Mucosa of descending colon (tissue), 3 donors: ENCODE results near the gene TJP1. TPM values are rescaled to one million over a fixed set of nuclear protein-coding genes. Genes with fewer than 3 reads are reported as not detected.

Experiments used
- ATAC-seq: fragments of 200-7000 bp; cut with Tn5 transposase; one replicate; pipeline ENCODE4 v1.9.1; 2020; ENCODE audit warnings: mild to moderate bottlenecking, moderate library complexity
- DNase-seq, 3 donors: peaks; one replicate each; pipeline ENCODE4 v3.0.0-alpha.2; 2020
- H3K36me3 ChIP-seq: fragments of 200-600 bp; one replicate; pipeline ENCODE4 v1.8.0; 2021; ENCODE audit warnings: low read depth, mild to moderate bottlenecking
- H3K4me1 ChIP-seq: fragments of 200-600 bp; one replicate; pipeline ENCODE4 v1.8.0; 2021; ENCODE audit warnings: low read depth, mild to moderate bottlenecking
- H3K4me3 ChIP-seq: fragments of 200-600 bp; one replicate; pipeline ENCODE4 v1.8.0; 2021; ENCODE audit warnings: mild to moderate bottlenecking
- H3K9me3 ChIP-seq: fragments of 200-600 bp; one replicate; pipeline ENCODE4 v1.8.0; 2021; ENCODE audit warnings: mild to moderate bottlenecking
- CTCF ChIP-seq: fragments of 200-600 bp; IDR thresholded peaks from one replicate; pipeline ENCODE4 v1.8.0; 2022; ENCODE audit warnings: antibody characterized with exemption, mild to moderate bottlenecking
- intact Hi-C, 2 donors: fragments of 100-400 bp; cut with DNase I in 1 of 2; cut with micrococcal nuclease in 1 of 2; formaldehyde crosslinking; loops; one replicate each; pipeline versions ENCODE4 v1.11.0 to v1.11.1; 2022; cut with DNase I, micrococcal nuclease
- total RNA-seq, 3 donors: library from RNA; stranded (reverse); fragmentation: NEBNext Ultra II Directional in 2 of 3; extraction: Animal tissue kit (Norgen Biotek cat#: 25700) in 2 of 3; gene quantifications; one replicate each; pipeline versions ENCODE4 v1.2.1 to v1.2.4, GENCODE V29; 2021 to 2023
- donor health status: DM: no; HTN: no; CAD: no; lungs with moderate emphysema.
- donor health status: DM: no; HTN: no; CAD: no.
- donor health status: DM: no; HTN: yes; CAD: no.

TJP1 gene
- total RNA-seq, 3 donors from 2014 or later = 78.8 to 129 (median 86.9) TPM

GRCh38 chr15:29859293-29859692 lies 37.0 kb upstream of the TJP1 start:
- DNase-seq (no peak), ATAC-seq (no peak)
- no peak for TF ChIP-seq CTCF
- no peaks in the 10 kb centered on the region for H3K4me1 ChIP-seq
- H3K36me3 ChIP-seq = no peaks in the 10 kb centered on the region
- intact Hi-C loops = no loop called here
- no peak overlapping the region for H3K4me3 ChIP-seq
- no peaks in the 10 kb centered on the region for H3K9me3 ChIP-seq

GRCh38 chr15:29857221-29857789 lies 35.0 kb upstream of the TJP1 start:
- no peak for TF ChIP-seq CTCF
- no peak for ATAC-seq

GRCh38 chr15:29854413-29854812 lies 32.1 kb upstream of the TJP1 start:
- DNase-seq = no peak
- Histone ChIP-seq H3K4me3 (no peak overlapping the region), H3K4me1 (no peaks in the 10 kb centered on the region), H3K9me3 (no peaks in the 10 kb centered on the region), H3K36me3 (no peaks in the 10 kb centered on the region)
- intact Hi-C loops = no loop called here
- ATAC-seq = no peak
- TF ChIP-seq CTCF = no peak

More at GRCh38 chr15:29857221-29857789, 35.0 kb upstream of the TJP1 start:
- no peak for DNase-seq
- Histone ChIP-seq H3K9me3 (no peaks in the 10 kb centered on the region), H3K4me3 (no peak overlapping the region), H3K4me1 (no peaks in the 10 kb centered on the region), H3K36me3 (no peaks in the 10 kb centered on the region)
- intact Hi-C loops = no loop called here

- Histone ChIP-seq H3K4me1 (no peaks in the 10 kb centered on the region), H3K36me3 (no peaks in the 10 kb centered on the region), H3K9me3 (no peaks in the 10 kb centered on the region), H3K4me3 (no peak overlapping the region)
- intact Hi-C loops = no loop called here
- ATAC-seq (no peak), DNase-seq (no peak)
- no peak for TF ChIP-seq CTCF
Measured at GRCh38 chr15:29853211-29853987, 31.1 kb upstream of the TJP1 start.

- intact Hi-C loops = no loop called here
- H3K36me3 ChIP-seq = no peaks in the 10 kb centered on the region
- H3K9me3 ChIP-seq = peaks cover 3% of the 10 kb centered on the region
- DNase-seq (no peak), ATAC-seq (no peak)
- no peak overlapping the region for H3K4me3 ChIP-seq
- no peaks in the 10 kb centered on the region for H3K4me1 ChIP-seq
- TF ChIP-seq CTCF = no peak
Measured at GRCh38 chr15:29852201-29852600, 29.9 kb upstream of the TJP1 start.
